ENCODE results near the gene ARHGEF18.
A peak's percentile ranks its signal among the peaks of the same experiment; 100 is the strongest.

Gene ARHGEF18

DNA sequence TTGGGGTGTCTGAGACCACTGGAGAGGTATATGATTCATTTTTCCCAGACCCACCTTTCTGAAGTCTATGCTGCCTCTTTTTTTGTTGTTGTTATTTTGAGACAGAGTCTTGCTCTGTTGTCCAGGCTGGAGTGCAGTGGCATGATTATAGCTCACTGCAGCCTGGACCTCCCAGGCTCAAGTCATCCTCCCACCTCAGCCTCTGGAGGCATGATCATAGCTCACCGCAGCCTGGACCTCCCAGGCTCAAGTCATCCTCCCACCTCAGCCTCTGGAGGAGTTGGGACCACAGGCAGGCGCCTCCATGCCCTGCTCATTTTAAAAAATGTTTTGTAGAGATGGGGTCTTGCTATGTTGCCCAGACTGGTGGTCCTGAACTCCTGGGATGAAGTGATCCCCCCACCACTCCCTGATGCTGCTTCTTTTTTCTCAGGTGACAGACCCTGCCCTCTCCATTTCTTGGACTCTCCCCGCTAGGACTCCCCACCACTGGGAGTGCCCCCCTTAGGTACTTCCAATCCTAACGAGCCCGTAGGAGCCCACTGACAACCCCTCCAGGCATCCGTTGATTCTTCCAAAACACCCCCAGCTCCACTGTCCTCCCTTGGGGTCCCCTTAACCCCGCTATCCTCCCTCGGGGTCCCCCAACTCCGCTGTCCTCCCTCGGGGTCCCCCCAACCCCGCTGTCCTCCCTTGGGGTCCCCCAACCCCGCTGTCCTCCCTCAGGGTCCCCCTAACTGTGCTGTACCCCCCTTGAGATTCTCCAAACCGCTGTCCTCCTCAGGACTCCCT, 45.4 kb downstream of the ARHGEF18 start:
- CTCF ChIA-PET: interaction anchor here (0.7 to 2.5 kb wide), 2 partner anchors 11 to 108 kb away, joined by 3 to 7 read pairs; no protein-coding TSS in a partner anchor
- Histone ChIP-seq H3K9me3 (ENCODE audit: control insufficient read depth, insufficient read depth, low read depth, low read length) (no peaks in the 10 kb centered on the region), H3K36me3 (ENCODE audit: control insufficient read depth in 2 of 2, insufficient read depth in 1 of 2, low read length in 2 of 2) (no peaks in the 10 kb centered on the region), H3K4me3 (ENCODE audit: low read depth, low read length) (peak overlapping the region; percentile 99), H3K4me1 (ENCODE audit: control insufficient read depth, insufficient read depth, low read length) (peaks cover 11% of the 10 kb centered on the region), H3K27ac (ENCODE audit: extremely low read depth, low read depth, low read length) (peak overlapping the region; percentile 32; the same call in 1 of the 2 replicates)
- POLR2A ChIA-PET: interaction anchor here (0.6 to 1.6 kb wide), 3 partner anchors 14 to 294 kb away, joined by 3 to 4 read pairs (median 4); no protein-coding TSS in a partner anchor
- TF ChIP-seq ZNF391 (tag by site-specific recombination; IDR thresholded peaks at IDR 0.05; ENCODE audit: borderline replicate concordance, low read depth): no peak
- no peak for TF ChIP-seq ZNF600 (tag by site-specific recombination; IDR thresholded peaks at IDR 0.05)
- no peak for TF ChIP-seq ZNF747 (tag by site-specific recombination; IDR thresholded peaks at IDR 0.05)
- TF ChIP-seq HOXA7 (CRISPR knock-in tag; IDR thresholded peaks at IDR 0.05; ENCODE audit: borderline replicate concordance): no peak
- peak; percentile 53; the same call in 1 of the 2 replicates for TF ChIP-seq EGR2 (tag by site-specific recombination; IDR thresholded peaks at IDR 0.05; ENCODE audit: low read depth)
- TF ChIP-seq ZFP41 (tag by site-specific recombination; IDR thresholded peaks at IDR 0.05; ENCODE audit: borderline replicate concordance): no peak
- TF ChIP-seq ZNF830 (tag by site-specific recombination; IDR thresholded peaks at IDR 0.05; ENCODE audit: low read depth): no peak
- TF ChIP-seq MEIS1 (CRISPR knock-in tag; IDR thresholded peaks at IDR 0.05; ENCODE audit: borderline replicate concordance): no peak
- TF ChIP-seq MZF1 (tag by site-specific recombination; IDR thresholded peaks at IDR 0.05; ENCODE audit: borderline replicate concordance): no peak
- TF ChIP-seq KLF8 (tag by site-specific recombination; IDR thresholded peaks at IDR 0.05): no peak
- no peak for TF ChIP-seq ZNF335 (tag by site-specific recombination; conservative IDR thresholded peaks at IDR 0.05)
- TF ChIP-seq ZFHX2 (tag by site-specific recombination; conservative IDR thresholded peaks at IDR 0.05): peak; percentile 57
- no peak for TF ChIP-seq ZBTB20 (tag by site-specific recombination; IDR thresholded peaks at IDR 0.05)
- TF ChIP-seq ZBTB48 (tag by site-specific recombination; IDR thresholded peaks at IDR 0.05): no peak
- peak; percentile 86 for TF ChIP-seq ZNF121 (tag by site-specific recombination; IDR thresholded peaks at IDR 0.05)
- TF ChIP-seq, protein P1, sequence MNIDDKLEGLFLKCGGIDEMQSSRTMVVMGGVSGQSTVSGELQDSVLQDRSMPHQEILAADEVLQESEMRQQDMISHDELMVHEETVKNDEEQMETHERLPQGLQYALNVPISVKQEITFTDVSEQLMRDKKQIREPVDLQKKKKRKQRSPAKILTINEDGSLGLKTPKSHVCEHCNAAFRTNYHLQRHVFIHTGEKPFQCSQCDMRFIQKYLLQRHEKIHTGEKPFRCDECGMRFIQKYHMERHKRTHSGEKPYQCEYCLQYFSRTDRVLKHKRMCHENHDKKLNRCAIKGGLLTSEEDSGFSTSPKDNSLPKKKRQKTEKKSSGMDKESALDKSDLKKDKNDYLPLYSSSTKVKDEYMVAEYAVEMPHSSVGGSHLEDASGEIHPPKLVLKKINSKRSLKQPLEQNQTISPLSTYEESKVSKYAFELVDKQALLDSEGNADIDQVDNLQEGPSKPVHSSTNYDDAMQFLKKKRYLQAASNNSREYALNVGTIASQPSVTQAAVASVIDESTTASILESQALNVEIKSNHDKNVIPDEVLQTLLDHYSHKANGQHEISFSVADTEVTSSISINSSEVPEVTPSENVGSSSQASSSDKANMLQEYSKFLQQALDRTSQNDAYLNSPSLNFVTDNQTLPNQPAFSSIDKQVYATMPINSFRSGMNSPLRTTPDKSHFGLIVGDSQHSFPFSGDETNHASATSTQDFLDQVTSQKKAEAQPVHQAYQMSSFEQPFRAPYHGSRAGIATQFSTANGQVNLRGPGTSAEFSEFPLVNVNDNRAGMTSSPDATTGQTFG (tag by site-specific recombination; IDR thresholded peaks at IDR 0.05; ENCODE audit: borderline replicate concordance): no peak
- TF ChIP-seq ZNF423 (tag by site-specific recombination; IDR thresholded peaks at IDR 0.05): no peak
- TF ChIP-seq GLIS1 (tag by site-specific recombination; IDR thresholded peaks at IDR 0.05): peak; percentile 67
- TF ChIP-seq, protein P2, sequence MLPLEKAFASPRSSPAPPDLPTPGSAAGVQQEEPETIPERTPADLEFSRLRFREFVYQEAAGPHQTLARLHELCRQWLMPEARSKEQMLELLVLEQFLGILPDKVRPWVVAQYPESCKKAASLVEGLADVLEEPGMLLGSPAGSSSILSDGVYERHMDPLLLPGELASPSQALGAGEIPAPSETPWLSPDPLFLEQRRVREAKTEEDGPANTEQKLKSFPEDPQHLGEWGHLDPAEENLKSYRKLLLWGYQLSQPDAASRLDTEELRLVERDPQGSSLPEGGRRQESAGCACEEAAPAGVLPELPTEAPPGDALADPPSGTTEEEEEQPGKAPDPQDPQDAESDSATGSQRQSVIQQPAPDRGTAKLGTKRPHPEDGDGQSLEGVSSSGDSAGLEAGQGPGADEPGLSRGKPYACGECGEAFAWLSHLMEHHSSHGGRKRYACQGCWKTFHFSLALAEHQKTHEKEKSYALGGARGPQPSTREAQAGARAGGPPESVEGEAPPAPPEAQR (tag by site-specific recombination; IDR thresholded peaks at IDR 0.05): no peak
- TF ChIP-seq, protein P3, sequence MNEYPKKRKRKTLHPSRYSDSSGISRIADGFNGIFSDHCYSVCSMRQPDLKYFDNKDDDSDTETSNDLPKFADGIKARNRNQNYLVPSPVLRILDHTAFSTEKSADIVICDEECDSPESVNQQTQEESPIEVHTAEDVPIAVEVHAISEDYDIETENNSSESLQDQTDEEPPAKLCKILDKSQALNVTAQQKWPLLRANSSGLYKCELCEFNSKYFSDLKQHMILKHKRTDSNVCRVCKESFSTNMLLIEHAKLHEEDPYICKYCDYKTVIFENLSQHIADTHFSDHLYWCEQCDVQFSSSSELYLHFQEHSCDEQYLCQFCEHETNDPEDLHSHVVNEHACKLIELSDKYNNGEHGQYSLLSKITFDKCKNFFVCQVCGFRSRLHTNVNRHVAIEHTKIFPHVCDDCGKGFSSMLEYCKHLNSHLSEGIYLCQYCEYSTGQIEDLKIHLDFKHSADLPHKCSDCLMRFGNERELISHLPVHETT (tag by site-specific recombination; IDR thresholded peaks at IDR 0.05): no peak
- TF ChIP-seq ZNF211 (tag by site-specific recombination; IDR thresholded peaks at IDR 0.05; ENCODE audit: low read depth): no peak
- no peak for TF ChIP-seq ZNF677 (tag by site-specific recombination; IDR thresholded peaks at IDR 0.05)
- TF ChIP-seq ZNF768 (tag by site-specific recombination; IDR thresholded peaks at IDR 0.05): no peak
- TF ChIP-seq ZNF10 (tag by site-specific recombination; IDR thresholded peaks at IDR 0.05): no peak
- TF ChIP-seq, protein P4, sequence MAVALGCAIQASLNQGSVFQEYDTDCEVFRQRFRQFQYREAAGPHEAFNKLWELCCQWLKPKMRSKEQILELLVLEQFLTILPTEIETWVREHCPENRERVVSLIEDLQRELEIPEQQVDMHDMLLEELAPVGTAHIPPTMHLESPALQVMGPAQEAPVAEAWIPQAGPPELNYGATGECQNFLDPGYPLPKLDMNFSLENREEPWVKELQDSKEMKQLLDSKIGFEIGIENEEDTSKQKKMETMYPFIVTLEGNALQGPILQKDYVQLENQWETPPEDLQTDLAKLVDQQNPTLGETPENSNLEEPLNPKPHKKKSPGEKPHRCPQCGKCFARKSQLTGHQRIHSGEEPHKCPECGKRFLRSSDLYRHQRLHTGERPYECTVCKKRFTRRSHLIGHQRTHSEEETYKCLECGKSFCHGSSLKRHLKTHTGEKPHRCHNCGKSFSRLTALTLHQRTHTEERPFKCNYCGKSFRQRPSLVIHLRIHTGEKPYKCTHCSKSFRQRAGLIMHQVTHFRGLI (tag by site-specific recombination; IDR thresholded peaks at IDR 0.05): no peak
- TF ChIP-seq, protein P5, sequence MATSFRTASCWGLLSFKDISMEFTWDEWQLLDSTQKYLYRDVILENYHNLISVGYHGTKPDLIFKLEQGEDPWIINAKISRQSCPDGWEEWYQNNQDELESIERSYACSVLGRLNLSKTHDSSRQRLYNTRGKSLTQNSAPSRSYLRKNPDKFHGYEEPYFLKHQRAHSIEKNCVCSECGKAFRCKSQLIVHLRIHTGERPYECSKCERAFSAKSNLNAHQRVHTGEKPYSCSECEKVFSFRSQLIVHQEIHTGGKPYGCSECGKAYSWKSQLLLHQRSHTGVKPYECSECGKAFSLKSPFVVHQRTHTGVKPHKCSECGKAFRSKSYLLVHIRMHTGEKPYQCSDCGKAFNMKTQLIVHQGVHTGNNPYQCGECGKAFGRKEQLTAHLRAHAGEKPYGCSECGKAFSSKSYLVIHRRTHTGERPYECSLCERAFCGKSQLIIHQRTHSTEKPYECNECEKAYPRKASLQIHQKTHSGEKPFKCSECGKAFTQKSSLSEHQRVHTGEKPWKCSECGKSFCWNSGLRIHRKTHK (tag by site-specific recombination; IDR thresholded peaks at IDR 0.05): no peak
- TF ChIP-seq, protein P6, sequence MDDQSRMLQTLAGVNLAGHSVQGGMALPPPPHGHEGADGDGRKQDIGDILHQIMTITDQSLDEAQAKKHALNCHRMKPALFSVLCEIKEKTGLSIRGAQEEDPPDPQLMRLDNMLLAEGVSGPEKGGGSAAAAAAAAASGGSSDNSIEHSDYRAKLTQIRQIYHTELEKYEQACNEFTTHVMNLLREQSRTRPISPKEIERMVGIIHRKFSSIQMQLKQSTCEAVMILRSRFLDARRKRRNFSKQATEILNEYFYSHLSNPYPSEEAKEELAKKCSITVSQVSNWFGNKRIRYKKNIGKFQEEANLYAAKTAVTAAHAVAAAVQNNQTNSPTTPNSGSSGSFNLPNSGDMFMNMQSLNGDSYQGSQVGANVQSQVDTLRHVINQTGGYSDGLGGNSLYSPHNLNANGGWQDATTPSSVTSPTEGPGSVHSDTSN (CRISPR knock-in tag; IDR thresholded peaks at IDR 0.05): no peak

Measured in HEK293 (cell line).